ENCODE measurements around the gene BPIFA3. TPM values are rescaled to one million over a fixed set of nuclear protein-coding genes. Genes with fewer than 3 reads are reported as not detected.

BPIFA3 gene
- total RNA-seq, 4 donors from 2014 or later, result not detected

DNA sequence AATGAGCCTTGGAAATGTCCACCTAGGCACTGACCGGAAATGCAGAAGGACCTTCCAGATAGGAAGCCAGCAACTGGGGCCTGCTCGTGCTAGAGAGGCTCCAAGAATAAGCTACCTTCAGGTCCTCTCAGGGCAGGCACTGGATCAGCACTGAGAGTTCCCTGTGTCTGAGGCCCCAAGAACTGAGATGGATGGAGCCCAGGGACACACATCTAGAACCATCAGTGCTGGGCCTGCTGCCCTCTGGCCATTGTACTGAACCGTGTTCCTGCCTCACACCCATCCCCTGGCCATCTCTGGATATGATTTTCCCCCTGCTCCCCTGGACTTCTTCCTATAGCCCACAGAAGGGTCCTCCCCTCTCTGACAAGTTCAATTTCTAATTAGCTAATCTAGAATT lies 28.9 kb downstream of the BPIFA3 start:
- no peak for DNase-seq
- WGBS, 2 donors, result 82 to 89% methylated on average over 3 of the region's 3 CpGs
- no peaks in the 10 kb centered on the region for H3K9me3 ChIP-seq

DNA sequence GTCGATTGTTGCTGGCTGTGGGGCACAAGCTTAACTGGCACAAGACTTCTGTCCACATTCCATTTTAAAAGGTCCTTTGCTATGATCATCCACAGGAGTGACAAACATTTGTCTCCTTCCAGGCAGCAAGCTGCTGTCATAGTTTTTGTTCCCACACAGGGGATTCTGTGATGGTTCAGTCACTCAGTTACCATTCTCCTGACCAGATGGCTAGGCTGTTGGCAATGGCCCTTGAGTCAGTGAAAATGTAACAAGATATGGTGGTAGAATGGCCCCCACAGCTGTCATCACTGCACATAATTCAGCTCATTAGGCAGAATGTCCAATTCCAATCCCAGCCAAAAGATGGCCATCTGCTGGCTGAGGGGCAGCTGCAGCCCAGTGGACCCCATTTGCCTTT lies 32.3 kb downstream of the BPIFA3 start:
- WGBS, 2 donors, result 100% methylated on average over 1 of the region's 1 CpG
- intact Hi-C loops (cut with DNase I), result no loop called here

More for the DNA sequence above, 28.9 kb downstream of the BPIFA3 start:
- peaks cover 4% of the 10 kb centered on the region in 2 donors for H3K4me1 ChIP-seq
- TF ChIP-seq, protein P1, sequence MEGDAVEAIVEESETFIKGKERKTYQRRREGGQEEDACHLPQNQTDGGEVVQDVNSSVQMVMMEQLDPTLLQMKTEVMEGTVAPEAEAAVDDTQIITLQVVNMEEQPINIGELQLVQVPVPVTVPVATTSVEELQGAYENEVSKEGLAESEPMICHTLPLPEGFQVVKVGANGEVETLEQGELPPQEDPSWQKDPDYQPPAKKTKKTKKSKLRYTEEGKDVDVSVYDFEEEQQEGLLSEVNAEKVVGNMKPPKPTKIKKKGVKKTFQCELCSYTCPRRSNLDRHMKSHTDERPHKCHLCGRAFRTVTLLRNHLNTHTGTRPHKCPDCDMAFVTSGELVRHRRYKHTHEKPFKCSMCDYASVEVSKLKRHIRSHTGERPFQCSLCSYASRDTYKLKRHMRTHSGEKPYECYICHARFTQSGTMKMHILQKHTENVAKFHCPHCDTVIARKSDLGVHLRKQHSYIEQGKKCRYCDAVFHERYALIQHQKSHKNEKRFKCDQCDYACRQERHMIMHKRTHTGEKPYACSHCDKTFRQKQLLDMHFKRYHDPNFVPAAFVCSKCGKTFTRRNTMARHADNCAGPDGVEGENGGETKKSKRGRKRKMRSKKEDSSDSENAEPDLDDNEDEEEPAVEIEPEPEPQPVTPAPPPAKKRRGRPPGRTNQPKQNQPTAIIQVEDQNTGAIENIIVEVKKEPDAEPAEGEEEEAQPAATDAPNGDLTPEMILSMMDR (IDR thresholded peaks at IDR 0.05), result no peak
- TF ChIP-seq POLR2A (IDR thresholded peaks at IDR 0.05), result no peak
- H3K27ac ChIP-seq, result no peak overlapping the region
- H3K4me3 ChIP-seq (replicated peaks in 1 of 3), result no peak overlapping the region
- no peaks in the 10 kb centered on the region for H3K27me3 ChIP-seq
- intact Hi-C loops (cut with DNase I), result no loop called here
- H3K36me3 ChIP-seq, result no peaks in the 10 kb centered on the region

DNA sequence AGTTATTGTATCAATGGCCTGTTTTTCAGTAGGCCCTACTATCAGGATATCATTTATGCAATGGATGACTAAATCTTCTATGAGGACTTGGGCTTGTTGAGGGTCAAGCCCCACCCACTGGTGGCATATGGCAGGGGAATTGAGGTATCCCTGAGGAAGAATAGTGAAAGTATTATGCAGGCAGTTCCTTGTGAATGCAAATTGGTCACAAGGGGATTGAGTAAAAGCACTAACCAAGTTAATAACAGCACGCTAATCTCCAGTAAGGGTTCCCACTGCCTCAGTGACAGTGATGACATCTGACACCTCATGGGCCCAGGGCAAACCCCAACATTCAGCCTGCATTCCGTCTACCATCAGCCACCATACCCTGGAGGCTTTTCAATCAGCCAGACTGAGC lies 33.5 kb downstream of the BPIFA3 start:
- WGBS, 2 donors, result 53 to 67% methylated on average over 2 of the region's 2 CpGs
- peaks cover 4% of the 10 kb centered on the region in 2 donors for H3K4me1 ChIP-seq
- H3K27ac ChIP-seq, result no peak overlapping the region
- no peak for DNase-seq
- TF ChIP-seq POLR2A (IDR thresholded peaks at IDR 0.05), result no peak
- H3K9me3 ChIP-seq, result no peaks in the 10 kb centered on the region
- H3K4me3 ChIP-seq (replicated peaks in 1 of 3), result no peak overlapping the region
- H3K36me3 ChIP-seq, result no peaks in the 10 kb centered on the region
- no peaks in the 10 kb centered on the region for H3K27me3 ChIP-seq
- intact Hi-C loops (cut with DNase I), result no loop called here

More for the DNA sequence above, 32.3 kb downstream of the BPIFA3 start:
- Histone ChIP-seq H3K36me3 (no peaks in the 10 kb centered on the region), H3K4me3 (replicated peaks in 1 of 3) (no peak overlapping the region), H3K27ac (no peak overlapping the region), H3K27me3 (no peaks in the 10 kb centered on the region), H3K4me1 (peaks cover 4% of the 10 kb centered on the region in 2 donors), H3K9me3 (no peaks in the 10 kb centered on the region)
- TF ChIP-seq, protein P1 (IDR thresholded peaks at IDR 0.05), result no peak
- TF ChIP-seq POLR2A (IDR thresholded peaks at IDR 0.05), result no peak
- DNase-seq, result no peak

DNA sequence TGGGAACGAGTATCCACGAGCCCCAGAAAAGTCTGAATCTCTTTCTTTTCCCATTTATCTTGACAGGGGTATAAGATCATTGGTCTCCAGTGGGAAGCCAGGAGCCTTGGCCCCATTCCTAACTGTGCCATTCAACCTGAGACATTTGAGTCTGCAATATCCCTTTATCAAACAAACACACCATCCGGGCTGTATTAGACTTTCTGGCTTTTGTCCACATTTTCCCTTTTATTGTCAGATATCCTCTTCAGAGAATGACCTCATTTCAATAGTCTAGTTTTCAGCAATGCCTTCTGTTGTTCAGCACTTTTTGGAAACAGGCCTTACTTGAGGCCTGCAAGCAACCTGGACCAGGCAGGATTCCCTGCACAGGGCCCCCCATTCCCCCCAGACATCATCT lies 34.3 kb downstream of the BPIFA3 start:
- Histone ChIP-seq H3K27ac (no peak overlapping the region), H3K9me3 (no peaks in the 10 kb centered on the region), H3K27me3 (no peaks in the 10 kb centered on the region), H3K4me1 (peaks cover 4% of the 10 kb centered on the region in 2 donors), H3K36me3 (no peaks in the 10 kb centered on the region), H3K4me3 (replicated peaks in 1 of 3) (no peak overlapping the region)
- WGBS, 2 donors, result 71 to 73% methylated on average over 3 of the region's 3 CpGs
- TF ChIP-seq, protein P1 (IDR thresholded peaks at IDR 0.05), result no peak
- no peak for TF ChIP-seq POLR2A (IDR thresholded peaks at IDR 0.05)
- DNase-seq, result no peak
- intact Hi-C loops (cut with DNase I), result no loop called here

DNA sequence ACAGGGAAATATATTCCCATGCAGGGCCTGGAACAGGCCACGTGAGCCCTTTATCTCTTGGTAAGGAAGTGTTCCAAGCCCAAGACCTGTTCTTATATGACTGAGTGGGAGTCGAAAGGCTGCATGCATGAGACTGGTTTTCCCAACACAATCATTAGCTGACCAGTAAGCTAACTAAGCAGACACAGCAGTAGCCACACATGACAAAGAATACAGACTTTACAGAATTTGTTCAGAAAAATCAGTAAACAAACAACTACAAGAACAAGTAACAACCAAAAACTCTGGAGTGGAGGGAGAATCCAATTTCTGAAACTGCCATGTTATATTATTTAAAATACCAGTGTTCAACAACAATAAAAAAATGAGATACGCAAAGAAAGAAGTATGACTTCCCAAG lies 35.3 kb downstream of the BPIFA3 start:
- Histone ChIP-seq H3K4me1 (no peaks in the 10 kb centered on the region), H3K9me3 (no peaks in the 10 kb centered on the region), H3K36me3 (no peaks in the 10 kb centered on the region), H3K4me3 (replicated peaks in 1 of 3) (no peak overlapping the region), H3K27me3 (no peaks in the 10 kb centered on the region), H3K27ac (no peak overlapping the region)
- no peak for DNase-seq
- intact Hi-C loops (cut with DNase I), result no loop called here
- WGBS, 2 donors, result 88 to 89% methylated on average over 3 of the region's 3 CpGs
- TF ChIP-seq, protein P1 (IDR thresholded peaks at IDR 0.05), result no peak
- no peak for TF ChIP-seq POLR2A (IDR thresholded peaks at IDR 0.05)

DNA sequence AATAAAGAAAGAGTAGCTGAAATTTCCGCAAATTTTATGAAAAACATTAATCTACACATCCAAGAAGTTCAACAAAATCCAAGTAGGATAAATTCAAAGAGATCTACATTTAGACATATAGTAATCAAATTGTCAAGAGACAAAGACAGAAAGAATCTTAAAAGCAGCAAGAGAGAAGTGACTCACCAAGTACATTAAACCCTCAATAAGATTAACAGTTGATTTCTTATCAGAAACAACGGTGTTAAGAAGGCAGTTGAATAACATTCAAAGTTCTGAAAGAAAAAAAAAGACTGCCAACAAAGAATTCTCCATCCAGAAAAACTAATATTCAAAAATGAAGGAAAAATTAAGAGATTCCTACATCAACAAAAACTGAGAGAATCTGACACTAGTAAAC lies 37.9 kb downstream of the BPIFA3 start:
- Histone ChIP-seq H3K27me3 (no peaks in the 10 kb centered on the region), H3K4me1 (no peaks in the 10 kb centered on the region)

More for the DNA sequence above, 37.9 kb downstream of the BPIFA3 start:
- Histone ChIP-seq H3K9me3 (no peaks in the 10 kb centered on the region), H3K36me3 (no peaks in the 10 kb centered on the region), H3K27ac (no peak overlapping the region), H3K4me3 (replicated peaks in 1 of 3) (no peak overlapping the region)
- DNase-seq, result no peak
- no peak for TF ChIP-seq POLR2A (IDR thresholded peaks at IDR 0.05)
- TF ChIP-seq, protein P1 (IDR thresholded peaks at IDR 0.05), result no peak
- intact Hi-C loops (cut with DNase I), result no loop called here
- WGBS, 2 donors, result 77 to 78% methylated on average over 2 of the region's 2 CpGs

All from thyroid gland (tissue), 4 donors.